A204.1 (cell line): ENCODE measurements around the gene ESR2.
"Not testable (repeated sequence)": the region's sequence is repeated elsewhere in the genome, so short reads cannot be mapped to it uniquely, and the experiment has no call there.

Experiments used
- FAIRE-seq: peaks from 2 replicates; lab custom pipeline; 2012; peaks lifted over from hg19 to GRCh38; lab: Jason Lieb, UNC

The ESR2 gene

DNA sequence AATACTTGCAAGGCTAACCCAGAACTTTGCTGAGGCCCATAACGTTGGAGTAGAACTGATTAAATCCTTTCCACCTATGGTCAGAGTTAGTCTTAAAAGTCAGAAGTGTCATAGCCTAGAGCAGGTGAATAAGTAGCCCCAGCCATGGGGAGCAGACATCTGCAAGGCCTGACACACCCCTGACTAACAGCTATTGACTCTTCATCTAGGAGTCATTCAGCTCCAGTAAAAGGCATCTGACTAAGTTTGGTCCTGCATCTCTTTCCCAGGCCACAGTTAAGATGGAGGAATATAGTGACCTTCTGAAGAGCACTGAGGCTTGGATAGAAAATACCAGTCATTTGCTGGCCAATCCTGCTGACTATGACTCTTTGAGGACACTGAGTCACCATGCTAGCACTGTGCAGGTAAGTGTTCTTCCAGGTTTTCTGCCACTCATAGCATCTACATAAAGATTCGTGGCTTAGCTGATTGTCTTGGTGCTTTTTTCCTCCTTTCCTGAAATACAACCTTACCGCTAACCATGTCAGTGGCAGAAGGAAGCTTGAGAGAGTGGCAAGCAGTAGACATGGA is 212.9 kb downstream of the ESR2 start:
- FAIRE-seq: no peak

DNA sequence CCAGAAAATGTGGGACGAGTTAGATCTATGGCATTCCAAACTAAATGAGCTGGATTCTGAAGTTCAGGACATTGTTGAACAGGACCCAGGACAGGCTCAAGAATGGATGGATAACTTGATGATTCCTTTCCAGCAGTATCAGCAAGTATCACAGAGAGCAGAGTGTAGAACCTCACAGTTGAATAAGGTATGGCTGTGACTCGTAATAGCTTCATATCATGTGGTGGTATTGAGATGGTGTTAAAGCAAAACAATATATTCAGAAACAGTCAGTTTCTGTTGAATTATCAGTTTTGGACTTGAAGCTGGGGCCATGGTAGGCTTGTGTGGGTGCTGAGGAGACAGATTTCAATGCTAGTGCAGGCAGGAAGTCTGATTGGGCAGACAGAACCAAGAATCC is 213.7 kb downstream of the ESR2 start:
- FAIRE-seq: no peak

DNA sequence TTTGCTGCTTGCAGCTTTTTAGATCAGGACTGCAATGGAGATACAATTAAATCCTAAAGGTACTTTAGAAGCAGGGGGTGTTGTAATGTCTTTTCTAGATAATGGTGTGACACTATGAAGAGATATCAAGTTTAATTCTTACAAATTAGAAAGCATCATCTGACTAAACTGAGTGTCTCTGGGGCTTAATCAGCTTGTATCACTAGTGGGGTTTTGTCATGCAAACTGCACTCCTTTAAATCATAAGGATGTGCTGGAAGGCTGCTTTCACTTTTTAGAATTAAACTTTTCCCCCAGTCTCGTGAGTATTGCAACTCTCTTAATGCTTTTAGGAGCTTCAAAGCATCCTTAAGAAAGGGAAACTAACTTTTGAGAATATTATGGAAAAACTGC is 218.6 kb downstream of the ESR2 start:
- FAIRE-seq: no peak

DNA sequence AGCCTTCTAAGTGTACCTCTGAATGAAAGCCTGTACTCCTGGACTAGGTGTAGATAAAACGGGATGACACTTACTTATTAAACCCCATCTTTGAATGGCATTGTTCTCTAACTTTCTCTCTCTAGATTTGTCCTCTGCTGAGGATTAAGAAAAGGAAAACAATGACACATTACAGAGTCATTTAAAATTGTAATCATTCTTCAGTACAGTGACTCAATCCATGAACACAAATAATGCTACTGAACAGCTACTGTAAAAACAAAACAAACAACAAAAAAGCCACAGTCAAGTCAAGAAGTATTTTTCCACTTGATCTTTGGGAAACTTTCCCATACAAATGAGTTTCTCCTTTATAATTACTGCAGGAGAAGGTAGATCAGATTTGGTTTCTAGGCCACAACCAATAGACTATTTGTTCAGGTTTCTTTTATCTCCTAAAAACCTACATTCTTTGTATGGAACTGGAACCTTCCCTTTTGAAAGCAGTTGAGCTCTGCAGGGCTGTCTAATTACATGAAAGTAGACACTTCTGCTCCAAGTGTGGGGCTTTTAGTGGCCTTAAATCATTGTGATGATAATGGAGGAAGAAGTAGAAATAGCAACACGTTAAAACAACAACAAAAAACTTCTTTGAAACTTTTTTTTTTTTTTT is 219.1 kb downstream of the ESR2 start:
- FAIRE-seq: no peak

DNA sequence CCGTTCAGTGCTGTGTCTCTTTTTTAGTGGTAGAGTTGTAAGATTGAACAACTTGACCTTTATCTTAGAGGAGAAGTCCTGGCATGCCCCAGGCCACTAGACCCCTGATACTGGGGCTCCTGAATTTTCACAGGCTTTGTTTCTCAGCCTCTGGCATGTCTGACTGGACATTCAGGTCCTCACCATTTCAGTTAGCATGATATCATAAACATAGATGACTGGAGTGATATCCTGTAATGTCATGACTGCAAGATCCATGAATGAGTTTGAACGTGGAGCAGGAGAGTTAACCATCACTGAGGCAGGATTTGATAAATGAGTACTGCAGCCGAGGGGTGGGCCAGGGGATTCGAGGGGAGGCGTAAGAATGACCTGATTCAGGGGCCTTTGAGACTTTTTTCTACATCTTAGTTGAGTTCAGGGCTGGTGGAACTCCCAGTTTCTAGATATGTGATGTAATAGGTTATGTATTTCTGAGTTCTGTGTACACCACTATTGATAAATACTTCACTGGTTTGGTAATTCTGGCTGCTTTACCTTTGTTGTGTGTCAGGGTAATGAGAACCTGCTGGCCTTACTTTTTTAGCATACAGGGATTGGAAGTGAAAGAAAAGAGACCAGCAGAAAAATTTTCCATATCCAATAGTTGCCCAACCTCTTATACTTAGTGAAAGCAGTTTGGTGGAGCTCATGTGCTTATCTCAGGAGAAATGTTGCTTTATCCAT is 224.4 kb downstream of the ESR2 start:
- FAIRE-seq: no peak

DNA sequence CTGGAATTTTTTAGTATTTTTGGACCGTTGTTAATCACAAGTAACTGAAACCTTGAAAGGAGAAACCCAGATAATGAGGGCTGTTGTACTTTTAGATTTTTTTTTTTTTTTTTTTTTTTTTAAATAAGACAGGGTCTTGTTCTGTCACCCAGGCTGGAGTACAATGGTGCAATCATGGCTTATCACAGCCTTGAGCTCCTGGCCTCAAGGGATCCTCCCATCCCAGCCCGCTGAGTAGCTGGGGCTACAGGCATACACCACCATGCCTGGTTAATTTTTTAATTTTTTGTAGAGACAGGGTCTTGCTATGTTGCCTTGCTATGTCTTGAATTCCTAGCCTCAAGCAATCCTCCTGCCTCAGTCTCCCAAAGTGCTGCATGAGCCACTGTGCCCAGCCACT is 229.7 kb downstream of the ESR2 start:
- no peak for FAIRE-seq

DNA sequence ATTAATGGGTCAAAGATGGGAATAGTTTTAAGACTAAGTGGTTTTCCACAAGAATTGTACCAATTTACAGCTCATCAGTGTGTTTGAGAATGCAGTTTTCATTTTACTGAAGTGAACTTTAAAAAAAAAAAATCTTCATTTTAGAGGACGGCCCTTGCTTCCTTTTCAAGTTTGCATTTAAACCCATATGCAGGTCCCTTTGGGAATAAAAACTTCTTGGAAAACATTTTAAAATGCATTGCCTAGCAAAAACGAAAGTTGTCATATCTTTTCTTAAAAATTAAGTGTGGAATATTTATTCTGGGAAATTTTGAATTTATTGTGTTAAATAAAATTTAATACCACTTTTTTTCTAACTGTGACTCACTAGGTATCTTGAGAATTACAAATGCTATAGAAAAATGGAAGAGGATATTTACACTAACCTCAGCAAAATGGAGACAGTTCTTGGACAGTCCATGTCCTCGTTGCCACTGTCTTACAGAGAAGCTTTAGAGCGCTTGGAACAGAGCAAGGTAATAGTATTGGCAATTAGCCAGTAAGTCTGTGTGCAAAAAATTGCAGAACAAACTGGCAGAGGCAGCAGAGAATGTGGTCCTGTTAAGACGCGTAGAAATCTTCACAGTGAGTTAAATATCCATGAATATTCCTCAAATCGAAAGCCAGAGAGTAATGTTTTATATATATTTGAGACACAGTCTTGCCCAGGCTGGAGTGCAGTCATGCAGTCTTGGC is 231.6 kb downstream of the ESR2 start:
- FAIRE-seq: no peak

DNA sequence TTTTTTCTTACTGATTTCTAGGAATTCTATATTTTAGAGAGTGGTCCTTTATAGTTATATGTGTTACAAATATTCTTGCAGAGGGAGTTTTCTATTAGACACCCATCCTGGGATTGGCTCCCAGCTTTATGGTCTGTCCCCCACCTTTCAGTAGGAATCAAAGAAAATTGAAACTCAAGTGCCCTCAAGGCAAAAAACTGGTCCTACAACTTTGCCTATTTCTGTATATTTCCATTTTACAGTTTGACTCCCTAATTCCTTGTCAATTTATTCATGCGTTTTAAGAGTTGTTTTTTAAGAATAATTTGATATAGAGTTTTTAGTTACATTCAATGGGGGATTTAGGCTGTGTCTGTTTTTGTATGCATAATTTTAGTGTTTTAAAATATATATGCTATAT is 232.5 kb downstream of the ESR2 start:
- no peak for FAIRE-seq

DNA sequence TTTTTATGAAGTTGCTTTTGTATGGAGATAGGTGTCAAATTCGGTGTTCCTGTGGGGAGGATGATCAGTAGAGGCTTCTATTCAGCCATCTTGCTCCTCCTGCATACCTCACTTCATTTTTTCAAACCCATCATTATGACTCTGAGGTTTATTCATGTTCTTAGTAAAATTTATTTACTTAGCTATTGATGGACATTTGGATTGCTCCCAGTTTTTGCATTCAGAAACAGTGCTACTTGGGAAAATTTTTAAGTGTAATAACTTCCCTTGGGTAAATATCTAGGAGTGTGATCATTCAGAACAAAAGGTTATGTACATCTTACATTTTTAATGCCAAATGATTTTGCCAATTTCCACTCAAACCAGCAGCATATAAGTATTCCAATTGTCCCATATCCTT is 233.1 kb downstream of the ESR2 start:
- no peak for FAIRE-seq

DNA sequence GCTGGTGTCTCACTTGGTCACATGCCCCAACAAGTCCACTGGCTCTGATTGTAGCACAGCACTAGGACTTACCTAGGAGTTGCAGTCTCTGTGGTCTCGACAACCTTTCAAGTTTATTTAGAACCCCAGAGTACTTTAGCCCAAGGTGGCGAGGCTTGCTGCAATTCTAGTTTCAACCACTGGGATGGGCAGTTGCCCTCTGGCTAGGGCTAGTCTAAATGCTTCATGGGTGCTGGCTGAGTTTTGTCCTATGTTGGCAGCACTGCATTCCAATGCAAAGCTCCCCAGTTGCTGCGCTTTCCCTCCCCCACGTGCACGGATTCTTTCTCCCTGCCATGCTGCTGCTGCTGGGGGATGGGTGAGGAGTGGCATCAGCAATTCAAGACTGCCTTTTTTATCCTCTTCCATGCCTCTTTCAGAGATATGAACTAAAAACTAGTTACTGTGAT is 233.5 kb downstream of the ESR2 start:
- FAIRE-seq: no peak

DNA sequence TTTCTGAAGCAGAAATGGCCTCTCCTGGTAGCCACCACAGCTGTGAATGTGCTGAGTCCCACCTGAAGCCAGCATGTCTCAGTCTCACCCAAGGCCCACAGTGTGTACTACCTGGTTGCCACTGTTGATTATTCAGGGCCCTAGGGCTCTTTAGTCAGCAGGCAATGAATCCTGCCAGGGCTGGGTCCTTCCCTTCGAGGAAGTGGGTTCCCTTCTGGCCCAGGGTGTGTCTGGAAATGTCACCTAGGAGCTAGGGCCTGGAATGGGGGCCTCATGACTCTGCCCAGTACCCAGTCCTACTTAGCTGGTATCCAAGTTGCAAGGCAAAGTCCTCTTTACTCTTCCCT is 234.0 kb downstream of the ESR2 start:
- no peak for FAIRE-seq

DNA sequence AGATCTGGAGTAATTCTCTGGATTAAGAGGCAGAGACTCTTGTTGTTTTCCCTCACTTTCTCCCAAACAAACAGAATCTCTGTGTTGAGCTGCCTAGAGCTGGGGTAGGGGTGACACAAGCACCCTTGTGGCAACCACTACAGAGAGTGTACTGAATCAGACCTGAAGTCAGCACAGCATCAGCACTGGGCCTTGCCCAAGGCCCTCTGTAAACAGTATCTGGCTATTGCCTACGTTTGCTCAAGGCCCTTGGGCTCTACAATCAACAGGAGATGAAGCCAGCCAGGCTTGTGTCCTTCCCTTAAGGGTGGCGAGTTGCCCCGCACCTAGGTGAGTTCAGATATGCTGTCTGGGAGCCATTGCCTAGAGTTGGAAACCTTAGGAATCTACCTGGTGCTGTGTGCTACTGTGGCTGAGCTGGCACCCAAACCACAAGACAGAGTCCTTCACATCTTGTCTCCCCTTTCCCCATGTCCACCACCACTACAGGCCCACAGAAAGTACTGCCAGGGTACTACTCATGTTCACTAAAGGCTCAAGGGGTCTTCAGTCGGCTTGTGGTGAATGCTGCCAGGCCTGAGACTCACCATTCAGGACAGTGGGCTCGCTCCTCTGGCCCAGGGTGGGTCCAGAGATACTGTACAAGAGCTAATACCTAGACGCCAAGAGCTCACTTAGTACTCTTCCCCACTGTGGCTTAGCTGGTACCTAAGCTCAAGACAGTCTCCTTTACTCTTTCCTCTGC is 234.5 kb downstream of the ESR2 start:
- FAIRE-seq: no peak

DNA sequence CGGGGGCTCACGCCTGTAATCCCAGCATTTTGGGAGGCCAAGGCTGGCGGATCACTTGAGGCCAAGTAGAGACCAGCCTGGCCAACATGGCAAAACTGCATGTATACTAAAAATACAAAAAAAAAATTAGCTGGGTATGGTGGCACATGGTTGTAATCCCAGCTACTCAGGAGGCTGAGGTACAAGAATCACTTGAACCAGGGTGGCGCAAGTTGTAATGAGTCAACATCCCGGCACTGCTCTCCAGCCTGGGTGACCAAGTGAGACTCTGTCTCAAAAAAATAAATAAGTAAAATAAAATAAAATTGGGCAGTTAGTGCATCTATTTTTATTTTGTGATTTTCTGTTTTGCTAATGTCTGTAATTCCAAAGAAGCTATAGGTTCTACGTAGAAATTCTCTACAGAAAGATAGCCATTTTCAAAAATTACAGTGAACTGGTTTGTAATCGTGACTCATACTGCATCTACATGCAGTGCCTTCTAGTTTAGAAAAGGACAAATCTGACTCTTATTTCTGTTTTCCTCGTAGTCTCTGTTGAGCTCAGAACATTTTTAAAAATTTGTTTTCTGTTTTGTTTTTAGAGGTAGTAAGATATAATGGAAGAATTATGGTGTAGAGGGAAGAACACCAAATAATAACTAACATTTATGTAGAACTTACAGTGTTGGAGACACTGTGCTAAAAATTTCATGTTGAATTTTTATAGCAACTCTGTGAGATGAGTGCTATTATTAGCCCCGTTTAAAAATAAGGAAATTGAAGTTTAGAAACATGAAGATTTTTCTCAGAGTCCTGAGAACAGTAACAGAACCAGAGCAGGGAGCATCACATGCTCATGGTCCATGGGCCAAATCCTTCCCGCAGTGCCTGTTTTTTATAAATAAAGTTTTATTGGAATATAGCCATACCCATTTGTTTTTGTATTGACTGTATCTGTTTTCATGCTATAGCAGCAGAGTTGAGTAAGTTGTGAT is 240.2 kb downstream of the ESR2 start:
- FAIRE-seq: no peak

DNA sequence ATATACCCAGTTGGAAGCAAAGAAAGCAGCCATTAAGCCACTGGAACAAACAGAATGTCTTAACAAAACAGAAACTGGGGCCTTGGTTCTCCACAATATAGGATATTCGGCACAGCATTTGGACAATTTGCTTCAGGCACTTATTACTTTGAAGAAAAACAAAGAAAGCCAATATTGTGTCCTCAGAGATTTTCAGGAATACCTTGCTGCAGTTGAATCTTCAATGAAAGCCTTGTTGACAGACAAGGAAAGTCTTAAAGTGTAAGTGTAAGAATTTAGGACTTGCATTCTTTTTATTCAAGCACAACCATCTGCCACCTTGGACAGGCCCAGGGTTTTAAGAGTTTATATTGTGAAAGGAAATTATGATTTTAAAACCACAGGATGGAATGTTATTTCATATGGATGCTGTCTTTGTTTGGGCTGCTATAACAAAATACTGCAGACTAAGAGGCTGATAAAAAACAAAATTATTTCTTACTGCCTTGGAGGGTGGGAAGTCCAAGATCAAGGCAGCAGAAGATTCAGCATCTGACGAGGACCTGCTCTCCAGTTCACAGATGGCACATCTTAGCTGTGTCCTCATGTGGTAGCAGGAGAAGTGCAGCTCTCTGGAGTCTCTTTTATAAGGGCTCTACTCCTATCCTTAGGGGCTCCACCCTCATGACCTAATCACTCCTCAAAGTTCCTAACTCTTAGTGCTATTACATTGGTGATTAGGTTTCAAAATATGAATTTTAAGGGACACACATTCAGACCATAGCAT is 244.4 kb downstream of the ESR2 start:
- FAIRE-seq: no peak

DNA sequence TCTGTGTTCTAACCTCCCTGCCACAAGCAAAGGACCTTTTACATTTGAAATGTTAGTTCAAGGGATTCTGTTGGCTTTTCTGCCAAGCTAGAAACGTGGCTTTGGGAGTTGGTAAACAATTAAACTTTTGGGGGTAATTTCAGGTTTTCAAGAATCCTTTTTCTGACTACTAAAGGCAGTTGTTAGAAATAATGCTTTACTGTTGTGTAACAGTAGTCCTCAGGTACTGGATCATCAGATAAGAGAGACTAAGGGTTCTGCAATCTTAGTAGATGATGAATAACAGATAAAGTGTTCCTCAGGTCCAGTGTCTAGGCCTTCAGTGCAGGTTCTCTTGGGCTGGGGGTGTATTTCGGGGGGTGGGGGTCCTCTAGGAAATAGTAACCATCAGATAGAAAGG is 249.1 kb downstream of the ESR2 start:
- no peak for FAIRE-seq

DNA sequence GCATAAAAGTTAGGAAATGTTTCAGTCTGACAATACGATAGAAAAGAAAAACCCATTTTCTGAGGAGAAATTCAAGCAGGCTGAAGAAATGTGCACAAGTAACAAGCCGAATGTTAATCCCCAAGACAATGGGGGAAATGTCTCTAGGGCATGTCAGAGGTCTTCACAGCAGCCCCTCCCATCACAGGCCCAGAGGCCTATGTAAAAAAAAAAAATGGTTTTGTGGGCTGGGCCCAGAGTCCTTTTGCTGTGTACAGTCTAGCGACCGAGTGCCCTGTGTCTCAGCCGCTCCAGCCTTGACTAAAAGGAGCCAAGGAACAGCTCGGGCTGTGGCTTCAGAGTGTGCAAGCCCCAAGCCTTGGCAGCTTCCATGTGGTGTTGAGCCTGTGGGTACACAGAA is 250.9 kb downstream of the ESR2 start:
- FAIRE-seq: not testable (repeated sequence)

DNA sequence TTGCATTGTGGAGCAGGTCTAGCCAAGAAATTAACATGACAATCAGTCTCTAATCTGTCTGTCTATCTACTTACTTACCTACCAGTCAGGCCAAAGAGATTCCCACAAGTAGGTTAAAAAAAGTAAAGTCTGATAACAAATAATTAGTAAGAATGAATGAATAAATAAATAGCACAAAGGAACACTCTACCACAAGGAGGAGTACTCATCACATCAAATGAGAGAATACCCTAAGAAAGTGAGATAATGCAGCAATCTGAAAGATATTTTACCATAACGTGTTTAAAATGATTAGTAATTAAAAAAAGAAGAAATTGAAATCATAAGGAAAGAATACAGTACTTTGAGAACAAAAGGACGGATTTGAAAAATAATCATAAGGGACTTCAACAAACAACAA is 254.1 kb downstream of the ESR2 start:
- FAIRE-seq: no peak

DNA sequence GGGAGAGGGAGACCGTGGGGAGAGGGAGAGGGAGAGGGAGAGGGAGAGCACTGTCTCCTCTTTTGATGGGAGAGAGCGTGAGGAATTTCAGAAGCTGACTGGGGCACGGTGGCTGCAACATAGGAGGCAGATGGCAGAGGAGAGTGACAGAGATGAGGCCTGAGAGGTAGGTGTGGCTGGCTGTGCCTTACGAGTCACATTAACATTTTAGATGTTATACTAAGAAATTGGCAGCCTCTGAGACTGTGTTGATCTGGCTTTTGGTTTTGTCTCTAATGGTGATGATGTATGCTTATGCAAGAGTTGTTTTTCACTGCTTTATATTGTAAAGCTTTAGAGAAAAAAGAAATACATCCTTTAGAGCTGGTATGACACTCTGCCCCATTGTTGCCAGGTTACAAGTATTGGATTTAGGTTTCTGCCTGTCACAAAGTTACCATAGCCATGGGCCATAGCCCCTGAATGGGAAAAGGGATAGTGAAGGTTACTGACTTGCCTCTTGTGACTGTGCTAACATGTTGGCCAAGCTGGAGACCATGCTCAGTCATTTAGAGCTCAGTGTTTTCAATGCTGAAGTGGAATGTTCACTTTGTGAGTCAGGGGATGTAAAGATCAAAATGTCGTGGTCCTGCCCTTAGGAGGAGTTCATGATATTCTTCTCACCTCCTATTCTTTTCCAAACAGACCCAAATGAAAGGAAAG is 255.2 kb downstream of the ESR2 start:
- no peak for FAIRE-seq

DNA sequence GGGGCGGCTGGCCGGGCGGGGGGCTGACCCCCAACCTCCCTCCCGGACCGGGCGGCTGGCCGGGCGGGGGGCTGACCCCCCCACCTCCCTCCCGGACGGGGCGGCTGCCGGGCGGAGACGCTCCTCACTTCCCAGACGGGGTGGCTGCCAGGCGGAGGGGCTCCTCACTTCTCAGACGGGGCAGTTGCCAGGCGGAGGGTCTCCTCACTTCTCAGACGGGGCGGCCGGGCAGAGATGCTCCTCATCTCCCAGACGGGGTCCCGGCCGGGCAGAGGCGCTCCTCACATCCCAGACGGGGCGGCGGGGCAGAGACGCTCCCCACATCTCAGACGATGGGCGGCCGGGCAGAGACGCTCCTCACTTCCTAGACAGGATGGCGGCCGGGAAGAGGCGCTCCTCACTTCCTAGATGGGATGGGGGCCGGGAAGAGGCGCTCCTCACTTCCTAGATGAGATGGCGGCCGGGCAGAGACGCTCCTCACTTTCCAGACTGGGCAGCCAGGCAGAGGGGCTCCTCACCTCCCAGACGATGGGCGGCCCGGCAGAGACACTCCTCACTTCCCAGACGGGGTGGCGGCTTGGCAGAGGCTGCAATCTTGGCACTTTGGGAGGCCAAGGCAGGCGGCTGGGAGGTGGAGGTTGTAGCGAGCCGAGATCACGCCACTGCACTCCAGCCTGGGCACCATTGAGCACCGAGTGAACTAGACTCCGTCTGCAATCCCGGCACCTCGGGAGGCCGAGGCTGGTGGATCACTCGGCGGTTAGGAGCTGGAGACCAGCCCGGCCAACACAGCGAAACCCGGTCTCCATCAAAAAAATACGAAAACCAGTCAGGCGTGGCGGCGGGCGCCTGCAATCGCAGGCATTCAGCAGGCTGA is 256.1 kb downstream of the ESR2 start:
- FAIRE-seq: not testable (repeated sequence)
